ENCODE results near the gene ZNF81.
"Not testable (repeated sequence)": the region's sequence is repeated elsewhere in the genome, so short reads cannot be mapped to it uniquely, and the experiment has no call there.

Gene ZNF81

DNA sequence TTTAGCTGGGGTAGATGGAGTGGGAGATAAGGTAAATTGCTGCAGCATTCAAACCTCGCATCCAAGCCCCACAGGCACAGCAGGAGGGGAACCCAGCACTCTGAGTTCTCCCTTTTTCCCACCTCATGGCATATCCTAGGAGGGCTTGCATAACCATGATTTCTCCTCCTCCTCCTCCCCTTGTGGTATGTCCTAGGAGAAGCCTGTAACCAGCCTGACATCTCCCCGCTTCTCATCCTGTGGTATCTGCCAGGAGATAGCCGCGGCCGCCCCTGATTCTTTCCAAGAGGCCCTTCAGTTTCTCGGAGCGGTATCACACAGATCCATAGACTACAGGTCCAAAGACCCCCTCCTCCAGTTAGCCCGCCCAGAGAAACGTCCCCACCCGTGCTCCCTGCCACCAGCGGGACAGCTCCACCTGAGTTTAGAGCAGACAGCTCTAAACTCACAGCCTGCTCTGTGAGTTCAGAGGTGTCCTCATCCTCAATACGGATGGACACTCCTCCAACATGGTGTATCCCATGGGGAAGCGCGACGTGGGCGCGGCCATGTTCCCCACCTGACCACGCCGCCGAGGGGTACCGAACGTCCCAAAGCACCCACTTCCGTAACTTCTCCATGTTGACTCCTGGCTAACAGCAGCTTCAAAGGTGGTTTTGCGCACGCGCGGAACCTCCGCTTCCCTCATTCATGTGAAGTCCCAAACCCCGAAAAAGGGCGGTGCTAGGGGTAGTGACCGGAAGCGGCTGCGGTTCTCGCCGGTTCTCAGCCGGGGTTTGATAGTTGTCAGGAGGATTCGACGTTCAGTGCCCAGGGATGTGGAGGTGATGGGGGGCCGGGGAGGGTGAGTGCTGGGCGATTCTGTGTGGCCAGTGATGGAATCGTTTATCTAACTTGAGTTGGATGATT, at the start of gene ZNF81:
ZNF81 (plus strand) TSS at position 739 of the 909 bp plus-strand sequence. CDS start 9,366 bp downstream, outside the sequence.
- peak; percentile 94 to 96 (median 95) for DNase-seq

- DNase-seq = peak; percentile 27 to 65 (median 33)
Measured at GRCh38 chrX:47796433-47796906, 40.2 kb upstream of the ZNF81 start.

DNA sequence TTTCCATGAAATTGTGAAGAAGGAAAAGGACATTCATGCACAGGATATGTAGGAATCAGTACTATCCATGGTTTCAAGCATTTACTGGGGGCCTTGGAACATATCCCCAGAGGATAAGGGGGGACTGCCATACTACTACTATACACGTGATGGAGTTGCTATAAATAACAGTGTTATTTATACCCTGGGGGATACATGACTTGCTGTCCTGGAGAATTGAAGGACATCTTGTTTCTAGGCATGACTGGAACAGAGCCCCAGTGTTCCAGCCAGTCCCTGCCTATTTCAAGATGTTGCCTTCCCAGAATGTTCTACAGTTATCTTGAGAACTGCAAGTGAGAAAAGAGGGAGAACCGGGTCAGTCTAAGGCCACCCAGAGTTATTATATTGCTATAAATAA, 39.6 kb upstream of the ZNF81 start:
- no peak for DNase-seq

DNA sequence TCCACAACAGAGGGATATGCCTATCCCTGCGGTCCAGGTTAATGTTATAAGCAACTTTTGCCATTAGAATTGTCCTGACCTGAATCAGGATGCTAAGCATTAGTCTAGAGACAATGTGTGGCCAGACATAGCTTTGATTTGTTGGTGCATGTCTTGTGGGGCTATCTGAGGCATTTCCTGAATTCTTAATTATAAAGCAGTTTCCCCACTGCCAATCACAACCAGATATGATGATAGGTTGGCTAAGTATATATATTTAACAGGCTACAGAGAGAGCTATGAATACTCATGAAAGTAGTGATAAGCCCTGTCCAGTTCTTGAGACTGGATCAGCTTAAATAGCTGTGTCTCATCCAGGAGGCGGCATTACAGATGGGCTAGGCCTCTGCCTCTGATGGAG, 37.8 kb upstream of the ZNF81 start:
- no peak for DNase-seq

DNA sequence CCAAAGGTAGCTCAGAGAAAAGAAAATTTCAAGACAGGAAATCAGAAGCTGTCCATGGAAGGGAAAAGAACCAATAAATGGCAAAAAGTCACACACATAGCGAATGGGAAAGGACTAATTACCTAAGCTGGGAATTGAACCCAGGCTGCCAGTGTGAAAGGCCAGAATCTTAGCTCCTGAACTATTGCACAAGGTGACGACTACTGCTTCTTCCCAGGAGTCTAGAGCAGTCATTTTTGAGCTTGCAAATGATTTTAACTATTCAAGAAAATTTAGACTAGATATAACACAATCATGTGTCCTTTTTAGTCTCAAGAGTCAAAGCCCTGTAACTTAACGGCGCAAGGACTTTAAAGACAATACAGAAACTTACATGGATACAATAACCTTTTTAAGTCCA, 34.1 kb upstream of the ZNF81 start:
- no peak for DNase-seq

- DNase-seq = not testable (repeated sequence)
Measured at GRCh38 chrX:47803103-47803502, 33.6 kb upstream of the ZNF81 start.

DNA sequence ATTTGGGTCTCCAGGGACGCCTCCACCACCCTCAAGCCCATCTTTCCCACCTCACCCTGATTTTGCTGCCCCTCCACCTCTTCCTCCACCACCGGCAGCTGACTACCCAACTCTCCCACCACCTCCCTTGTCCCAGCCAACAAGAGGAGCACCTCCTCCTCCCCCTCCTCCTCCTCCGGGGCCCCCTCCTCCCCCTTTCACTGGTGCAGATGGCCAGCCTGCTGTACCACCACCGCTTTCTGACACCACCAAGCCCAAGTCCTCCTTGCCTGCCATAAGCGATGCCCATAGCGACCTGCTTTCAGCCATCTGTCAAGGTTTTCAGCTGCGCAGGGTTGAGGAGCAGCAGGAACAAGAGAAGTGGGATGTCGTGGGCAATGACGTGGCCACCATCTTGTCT, 32.4 kb upstream of the ZNF81 start:
- DNase-seq = no peak

GRCh38 chrX:47805844-47806243, 30.9 kb upstream of the ZNF81 start:
- not testable (repeated sequence) for DNase-seq

GRCh38 chrX:47806415-47807271, 30.1 kb upstream of the ZNF81 start:
- not testable (repeated sequence) for DNase-seq

- DNase-seq = not testable (repeated sequence)
Measured at GRCh38 chrX:47807272-47807538, 29.5 kb upstream of the ZNF81 start.

DNA sequence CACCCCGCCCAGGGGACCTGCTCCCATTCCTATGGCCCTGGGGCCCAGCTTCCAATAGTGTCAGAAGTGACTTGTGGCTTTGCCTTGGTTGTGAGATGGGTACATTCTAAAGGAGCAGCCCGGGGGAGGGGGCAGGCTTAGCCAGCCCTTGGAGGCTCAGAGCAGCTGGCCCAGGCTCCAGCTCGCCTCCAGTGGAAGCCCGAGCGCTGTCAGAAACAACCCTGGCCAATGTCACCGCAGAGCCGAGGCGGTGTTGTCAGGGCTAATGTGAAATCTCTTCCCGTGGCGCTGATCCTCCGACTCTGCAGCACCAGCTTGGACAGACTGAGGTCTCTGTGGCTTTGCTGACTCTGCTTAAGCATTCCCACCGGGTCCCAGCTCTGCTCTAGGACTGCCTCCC, 29.2 kb upstream of the ZNF81 start:
- no peak for DNase-seq

DNA sequence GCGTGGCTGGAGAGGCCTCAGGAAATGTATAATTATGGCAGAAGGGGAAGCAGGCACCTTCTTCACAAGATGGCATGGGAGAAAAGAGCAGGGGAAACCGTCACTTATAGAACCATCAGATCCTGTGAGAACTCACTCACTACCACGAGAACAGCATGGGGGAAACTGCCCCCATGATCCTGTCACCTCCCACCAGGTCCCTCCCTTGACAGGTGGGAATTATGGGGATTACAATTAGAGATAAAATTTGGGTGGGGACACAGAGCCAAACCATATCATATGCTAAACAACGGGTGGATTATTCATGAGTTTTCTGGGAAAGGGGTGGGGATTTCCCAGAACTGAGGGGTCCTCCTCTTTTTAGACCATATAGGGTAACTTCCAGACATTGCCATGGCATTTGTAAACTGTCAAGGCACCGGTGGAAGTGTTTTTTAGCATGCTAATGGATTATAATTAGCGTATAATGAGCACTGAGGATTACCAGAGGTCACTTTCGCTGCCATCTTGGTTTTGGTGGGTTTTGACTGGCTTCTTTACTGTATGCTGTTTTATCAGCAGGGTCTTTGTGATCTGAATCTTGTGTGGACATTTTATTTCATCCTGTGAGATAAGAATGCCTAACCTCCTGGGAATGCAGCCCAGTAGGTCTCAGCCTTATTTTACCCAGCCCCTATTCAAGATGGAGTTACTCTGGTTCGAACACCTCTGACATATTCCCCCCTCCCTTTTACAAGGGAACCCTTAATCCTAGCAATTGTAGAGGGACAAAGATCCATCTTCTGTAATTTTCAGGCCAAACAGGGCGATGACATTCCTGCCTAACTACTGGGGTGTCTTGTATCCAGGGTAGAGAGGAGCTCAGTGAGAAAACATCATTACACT, 27.6 kb upstream of the ZNF81 start:
- no peak for DNase-seq

- DNase-seq = no peak
Measured at GRCh38 chrX:47814851-47815250, 21.9 kb upstream of the ZNF81 start.

- no peak for DNase-seq
Measured at GRCh38 chrX:47815901-47816845, 20.5 kb upstream of the ZNF81 start.

- DNase-seq = no peak
Measured at GRCh38 chrX:47817421-47817820, 19.3 kb upstream of the ZNF81 start.

DNA sequence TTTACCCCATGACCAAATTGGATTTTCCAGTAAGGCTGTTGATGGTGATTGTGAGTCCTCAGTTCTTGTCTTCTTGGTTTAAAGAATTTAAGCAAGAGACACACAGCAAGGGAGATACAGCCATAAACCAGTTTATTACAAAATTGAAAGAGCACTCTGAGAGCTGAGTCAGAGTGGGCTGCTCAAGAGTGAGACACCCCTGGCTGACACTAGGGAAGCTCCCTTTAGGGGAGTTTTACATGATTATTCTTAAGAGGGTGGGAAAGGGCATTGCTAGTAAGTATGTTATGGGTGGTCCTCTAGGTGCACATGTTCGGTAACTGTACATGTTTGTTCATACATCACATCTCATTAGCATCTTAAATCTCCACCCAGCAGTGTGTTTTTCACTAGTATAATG, 18.8 kb upstream of the ZNF81 start:
- peak in 1 of 3 donors; percentile 17 for DNase-seq

DNA sequence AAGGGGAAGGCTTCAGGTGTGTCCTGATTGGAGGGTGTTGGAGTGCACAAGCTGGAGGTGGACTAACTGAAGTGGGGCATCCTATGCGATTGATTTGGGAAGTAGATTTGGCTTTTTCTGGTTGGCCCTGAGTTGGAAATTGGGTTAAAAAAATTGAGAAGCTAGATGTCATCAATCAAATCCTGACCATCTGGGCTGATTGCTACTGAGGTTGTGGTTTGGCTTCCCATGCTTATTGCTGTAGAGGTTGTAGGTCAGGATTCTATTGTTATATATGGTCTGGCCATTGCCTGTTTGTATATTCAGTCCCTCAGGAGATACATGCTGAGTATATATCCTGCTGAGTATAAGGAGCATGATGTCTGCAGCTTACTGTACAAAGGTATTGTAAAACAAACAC, 7.7 kb upstream of the ZNF81 start:
- no peak for DNase-seq

- DNase-seq = peak; percentile 49 to 69 (median 67)
Measured at GRCh38 chrX:47831788-47832187, 4.9 kb upstream of the ZNF81 start.

- DNase-seq = no peak
Measured at GRCh38 chrX:47838361-47838760, 1.7 kb downstream of the ZNF81 start.

- no peak for DNase-seq
Measured at GRCh38 chrX:47840111-47840510, 3.4 kb downstream of the ZNF81 start.

DNA sequence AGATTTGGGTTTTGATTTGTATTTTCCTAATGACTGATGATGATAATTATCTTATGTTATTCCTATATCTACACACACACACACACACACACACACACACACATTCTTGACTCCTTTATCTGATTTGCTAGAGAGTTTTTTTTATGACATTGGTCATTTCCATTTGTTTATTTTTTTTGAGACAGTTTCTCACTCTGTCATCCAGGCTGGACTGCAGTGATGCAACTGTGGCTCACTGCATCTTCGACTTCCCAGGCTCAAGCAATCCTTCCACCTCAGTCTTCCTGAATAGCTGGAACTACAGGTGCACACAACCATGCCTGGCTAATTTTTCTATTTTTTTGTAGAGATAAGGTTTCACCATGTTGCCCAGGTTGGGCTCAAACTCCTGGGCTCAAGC, 6.7 kb downstream of the ZNF81 start:
- no peak for DNase-seq

DNA sequence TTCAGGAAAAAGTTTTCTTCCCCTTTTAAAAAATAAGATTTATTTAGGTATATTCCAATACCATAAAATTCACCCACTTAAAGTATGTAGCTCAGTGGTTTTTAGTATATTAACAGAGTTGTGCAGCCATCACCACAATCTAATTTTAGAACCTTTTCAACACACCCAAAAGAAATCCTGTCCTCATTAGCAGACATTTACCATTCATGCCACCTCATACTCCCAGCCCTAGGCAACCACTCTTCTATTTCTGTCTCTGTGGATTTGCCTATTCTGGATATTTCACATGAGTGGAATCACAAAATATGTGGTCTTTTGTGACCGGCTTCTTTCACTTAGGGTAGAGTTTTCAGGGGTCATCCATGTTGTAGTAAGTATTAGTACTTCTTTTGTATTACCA, 7.4 kb downstream of the ZNF81 start:
- DNase-seq = no peak
